Retinal pigment epithelial cell (primary cell): ENCODE data around the gene DES.
"Not testable (repeated sequence)": the region's sequence is repeated elsewhere in the genome, so short reads cannot be mapped to it uniquely, and the experiment has no call there.

Experiments used
- DNase-seq: peaks from one replicate; pipeline ENCODE4 v3.0.0-alpha.2; 2010; ENCODE audit warnings: low read depth
- H3K4me3 ChIP-seq: 2 replicates; pipeline ENCODE4 v1.5.1; 2011; ENCODE audit warnings: mild to moderate bottlenecking, low read length, control low read depth, moderate library complexity
- CTCF ChIP-seq: conservative IDR thresholded peaks from 2 replicates; pipeline ENCODE4 v1.5.1; 2011; ENCODE audit warnings: low read depth, low read length, control low read depth, inconsistent platforms

The DES gene

GRCh38 chr2:219388907-219389156 is 29.3 kb upstream of the DES start:
- TF ChIP-seq CTCF: no peak
- no peak for DNase-seq
- H3K4me3 ChIP-seq: peak overlapping the region; percentile 44

- no peak for DNase-seq
- no peak for TF ChIP-seq CTCF
- H3K4me3 ChIP-seq: no peak overlapping the region
Observed at GRCh38 chr2:219392754-219393153, 25.4 kb upstream of the DES start.

GRCh38 chr2:219395056-219395455 is 23.1 kb upstream of the DES start:
- not testable (repeated sequence) for DNase-seq, H3K4me3 ChIP-seq

GRCh38 chr2:219395609-219396008 is 22.6 kb upstream of the DES start:
- no peak overlapping the region for H3K4me3 ChIP-seq
- TF ChIP-seq CTCF: no peak
- DNase-seq: no peak

- TF ChIP-seq CTCF: no peak
- H3K4me3 ChIP-seq: no peak overlapping the region
- no peak for DNase-seq
Observed at GRCh38 chr2:219396863-219397457, 21.2 kb upstream of the DES start.

GRCh38 chr2:219398721-219399363 is 19.3 kb upstream of the DES start:
- DNase-seq: no peak
- no peak overlapping the region for H3K4me3 ChIP-seq
- no peak for TF ChIP-seq CTCF

- H3K4me3 ChIP-seq: no peak overlapping the region
- TF ChIP-seq CTCF: no peak
- no peak for DNase-seq
Observed at GRCh38 chr2:219399716-219400478, 18.3 kb upstream of the DES start.
